Dermis lymphatic vessel endothelial cell (primary cell): ENCODE data around the gene UBE2R2. TPM values are rescaled to one million over a fixed set of nuclear protein-coding genes. Genes with fewer than 3 reads are reported as not detected.

Source experiments
- total RNA-seq: library from RNA; depleted of rRNA; stranded (reverse); fragments of >200 nt; gene quantifications from 2 replicates; pipeline ENCODE4 v1.2.1, GENCODE V29; 2014

The UBE2R2 gene, protein sequence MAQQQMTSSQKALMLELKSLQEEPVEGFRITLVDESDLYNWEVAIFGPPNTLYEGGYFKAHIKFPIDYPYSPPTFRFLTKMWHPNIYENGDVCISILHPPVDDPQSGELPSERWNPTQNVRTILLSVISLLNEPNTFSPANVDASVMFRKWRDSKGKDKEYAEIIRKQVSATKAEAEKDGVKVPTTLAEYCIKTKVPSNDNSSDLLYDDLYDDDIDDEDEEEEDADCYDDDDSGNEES
- total RNA-seq, result 21.3 and 21.5 TPM in 2 replicates

DNA sequence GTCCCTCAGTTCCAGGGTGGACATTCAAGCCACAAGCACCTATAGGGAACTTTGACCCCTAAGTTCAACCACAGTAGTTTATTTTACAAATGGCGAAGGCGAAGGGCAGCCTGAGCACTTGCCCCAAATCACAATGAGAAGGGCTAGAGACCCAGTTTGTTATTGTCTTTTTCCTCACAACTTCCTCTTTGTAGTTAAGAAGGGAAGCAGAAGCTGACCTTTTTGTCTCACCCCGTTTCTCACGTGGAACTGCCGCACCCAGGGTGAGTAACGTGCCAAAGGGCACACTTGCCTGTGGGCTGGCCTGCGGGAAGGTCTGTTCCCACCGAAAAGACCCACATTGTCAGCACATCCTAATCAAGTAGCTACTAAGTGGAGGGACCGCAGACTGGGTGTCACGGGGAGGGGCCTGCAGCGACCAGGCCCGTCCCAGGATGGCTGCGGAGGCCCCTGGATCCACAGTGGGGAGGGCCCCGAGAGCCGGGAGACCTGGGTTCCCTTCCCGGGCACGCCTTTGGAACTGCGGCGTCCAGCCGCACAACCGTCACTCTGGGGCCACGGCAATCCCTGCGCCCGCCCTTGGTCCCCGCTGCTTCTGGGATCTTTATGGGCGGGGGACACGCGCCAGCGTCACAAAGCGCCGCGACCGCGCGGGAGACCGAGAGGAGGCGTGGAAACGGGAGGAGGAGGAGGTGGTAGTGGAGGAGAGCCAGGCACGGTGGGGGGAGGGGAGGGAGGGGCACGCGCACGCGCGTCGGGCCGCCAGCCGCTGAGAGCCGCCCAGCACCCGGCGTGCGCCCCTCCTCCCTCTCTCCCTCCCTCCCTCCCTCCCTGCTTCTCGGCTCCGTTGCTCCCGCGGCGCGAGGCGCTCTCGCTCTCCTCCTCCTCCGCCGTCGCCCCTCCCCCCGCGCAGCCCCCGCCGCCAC, at the start of gene UBE2R2:
Gene UBE2R2 (plus strand): TSS at position 834 of the 926 bp plus-strand sequence. CDS start 598 bp downstream, outside the sequence.

DNA sequence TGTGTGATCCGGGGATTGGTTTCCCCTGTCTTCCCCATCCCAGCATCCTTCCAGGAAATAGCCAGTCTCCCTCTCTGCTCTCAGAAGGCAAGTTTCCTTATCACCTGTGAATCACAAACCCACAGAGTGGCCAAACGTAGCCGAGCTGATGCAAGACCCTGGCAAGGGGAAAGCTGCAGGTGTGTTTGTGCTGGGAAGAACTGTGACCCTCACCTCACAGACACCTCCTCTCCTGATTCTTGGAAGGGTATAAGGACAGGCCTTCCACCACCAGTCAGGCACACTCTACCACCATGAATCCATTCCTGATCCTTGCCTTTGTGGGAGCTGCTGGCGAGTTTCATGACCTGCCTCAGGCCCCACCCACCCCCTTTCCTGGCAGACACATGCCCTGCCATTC, 21.7 kb upstream of the UBE2R2 start, which contains the start of gene PRSS3:
Gene PRSS3 (plus strand): TSS at position 281 of the 400 bp plus-strand sequence. CDS start 13 bp downstream, at position 294.

Other genes starting within 250 kb of the UBE2R2 start
- gene PRSS3, start 21.6 kb upstream of the UBE2R2 start, total RNA-seq, result 1.1 and 2.1 TPM in 2 replicates
- 18.3 and 21.5 TPM in 2 replicates for gene UBAP2, start 231.7 kb downstream of the UBE2R2 start, total RNA-seq